ENCODE results near the gene VAV2.

Gene VAV2

GRCh38 chr9:133848471-133849109 is 143.5 kb downstream of the VAV2 start:
- DNase-seq = no peak

- no peak for DNase-seq
These were observed 145.5 kb downstream of the VAV2 start for GRCh38 chr9:133846483-133847090.

GRCh38 chr9:133845440-133845839 is 146.7 kb downstream of the VAV2 start:
- DNase-seq = no peak

GRCh38 chr9:133844881-133845410 is 147.2 kb downstream of the VAV2 start:
- no peak for DNase-seq

DNA sequence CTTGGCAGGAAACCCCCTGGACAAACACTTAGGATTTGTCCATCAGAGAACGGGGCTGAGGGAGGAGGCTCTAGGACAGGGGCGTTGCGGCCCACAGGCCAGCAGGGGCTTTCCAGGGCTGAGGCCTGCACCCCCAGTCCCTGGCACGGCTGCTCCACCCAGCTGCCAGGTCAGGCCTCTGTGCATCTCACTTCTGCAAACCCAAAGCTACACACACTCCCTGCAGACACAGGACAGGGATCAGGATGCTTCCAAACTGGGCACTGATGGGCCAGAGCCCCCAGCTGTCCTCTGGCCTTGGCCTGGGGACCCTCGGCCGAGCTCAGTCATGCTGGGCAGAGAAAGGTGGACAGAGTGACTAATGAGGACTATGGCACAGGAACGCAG is 147.7 kb downstream of the VAV2 start:
- DNase-seq = no peak

GRCh38 chr9:133843751-133844397 is 148.2 kb downstream of the VAV2 start:
- no peak for DNase-seq

DNA sequence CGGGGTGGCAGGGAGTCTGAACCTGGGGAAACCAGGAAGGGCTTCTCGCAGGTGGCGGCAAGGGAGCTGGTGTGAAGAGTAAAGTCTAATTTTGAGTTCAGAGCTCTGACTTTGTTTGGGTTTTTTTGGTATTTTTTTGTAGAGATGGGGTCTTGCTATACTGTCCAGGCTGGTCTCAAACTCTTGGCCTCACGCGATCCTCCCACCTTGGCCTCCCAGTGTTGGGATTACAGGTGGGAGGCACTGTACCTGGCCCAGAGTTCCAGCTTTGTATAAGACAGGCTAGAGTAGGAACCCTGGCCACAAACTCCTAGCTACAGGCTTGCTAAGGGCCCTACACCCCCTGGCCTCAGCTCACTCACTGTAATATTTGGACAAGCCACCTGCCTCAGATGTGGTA is 148.9 kb downstream of the VAV2 start:
- DNase-seq = no peak

DNA sequence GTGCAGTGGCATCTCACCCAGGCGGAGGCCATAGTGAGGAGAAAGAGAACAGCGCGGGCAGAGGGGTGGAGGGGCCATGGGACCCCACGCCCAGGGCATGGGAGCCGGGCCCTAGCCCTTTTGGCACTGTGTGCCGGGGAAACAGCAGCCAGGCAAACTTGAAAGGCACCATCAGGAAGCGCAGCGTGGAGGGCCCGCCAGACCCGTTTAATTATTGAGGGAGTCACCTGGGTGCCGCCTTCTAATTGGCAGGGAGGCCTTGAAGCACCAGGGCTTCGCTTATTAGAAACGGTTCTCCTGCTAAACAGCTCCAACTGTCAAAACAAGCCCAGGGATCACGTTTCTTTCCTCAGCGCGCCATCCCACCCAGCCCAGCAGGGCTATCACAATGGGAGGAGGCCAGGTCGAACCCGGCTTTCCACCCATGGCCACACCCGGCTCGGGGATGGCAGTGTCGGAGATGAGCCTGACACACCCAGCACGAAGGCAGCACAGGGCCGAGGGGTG is 149.3 kb downstream of the VAV2 start:
- peak; percentile 71 for DNase-seq

- no peak for DNase-seq
These were observed 149.9 kb downstream of the VAV2 start for GRCh38 chr9:133842174-133842573.

GRCh38 chr9:133841167-133841812 is 150.8 kb downstream of the VAV2 start:
- no peak for DNase-seq

GRCh38 chr9:133839822-133840329 is 152.2 kb downstream of the VAV2 start:
- no peak for DNase-seq

DNA sequence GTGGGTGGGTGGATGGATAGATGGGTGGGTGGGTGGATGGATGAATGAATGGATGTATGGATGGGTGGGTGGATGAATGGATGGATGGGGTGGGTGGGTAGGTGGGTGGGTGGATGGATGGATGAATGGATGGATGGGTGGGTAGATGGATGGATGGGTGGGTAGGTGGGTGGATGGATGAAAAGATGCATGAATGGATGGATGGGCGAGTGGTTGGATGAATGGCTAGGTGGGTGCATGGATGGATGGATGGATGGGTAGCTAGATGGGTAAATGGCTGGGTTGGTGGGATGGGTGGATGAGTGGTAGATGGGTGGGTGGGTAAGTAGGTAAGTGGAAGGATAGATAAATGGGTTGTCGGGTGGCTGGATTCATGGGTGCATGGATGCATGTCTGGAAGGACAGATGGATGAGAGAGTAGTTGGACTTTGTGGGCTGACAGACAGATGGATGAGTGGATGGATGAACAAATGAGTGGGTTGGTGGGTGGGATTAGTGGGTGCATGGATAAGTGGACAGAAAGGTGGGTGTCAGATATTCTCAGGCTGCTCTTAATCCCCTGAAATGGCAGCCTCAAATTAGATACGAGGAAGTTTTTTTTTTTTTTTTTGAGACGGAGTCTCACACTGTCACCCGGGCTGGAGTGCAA is 153.1 kb downstream of the VAV2 start:
- no peak for DNase-seq

DNA sequence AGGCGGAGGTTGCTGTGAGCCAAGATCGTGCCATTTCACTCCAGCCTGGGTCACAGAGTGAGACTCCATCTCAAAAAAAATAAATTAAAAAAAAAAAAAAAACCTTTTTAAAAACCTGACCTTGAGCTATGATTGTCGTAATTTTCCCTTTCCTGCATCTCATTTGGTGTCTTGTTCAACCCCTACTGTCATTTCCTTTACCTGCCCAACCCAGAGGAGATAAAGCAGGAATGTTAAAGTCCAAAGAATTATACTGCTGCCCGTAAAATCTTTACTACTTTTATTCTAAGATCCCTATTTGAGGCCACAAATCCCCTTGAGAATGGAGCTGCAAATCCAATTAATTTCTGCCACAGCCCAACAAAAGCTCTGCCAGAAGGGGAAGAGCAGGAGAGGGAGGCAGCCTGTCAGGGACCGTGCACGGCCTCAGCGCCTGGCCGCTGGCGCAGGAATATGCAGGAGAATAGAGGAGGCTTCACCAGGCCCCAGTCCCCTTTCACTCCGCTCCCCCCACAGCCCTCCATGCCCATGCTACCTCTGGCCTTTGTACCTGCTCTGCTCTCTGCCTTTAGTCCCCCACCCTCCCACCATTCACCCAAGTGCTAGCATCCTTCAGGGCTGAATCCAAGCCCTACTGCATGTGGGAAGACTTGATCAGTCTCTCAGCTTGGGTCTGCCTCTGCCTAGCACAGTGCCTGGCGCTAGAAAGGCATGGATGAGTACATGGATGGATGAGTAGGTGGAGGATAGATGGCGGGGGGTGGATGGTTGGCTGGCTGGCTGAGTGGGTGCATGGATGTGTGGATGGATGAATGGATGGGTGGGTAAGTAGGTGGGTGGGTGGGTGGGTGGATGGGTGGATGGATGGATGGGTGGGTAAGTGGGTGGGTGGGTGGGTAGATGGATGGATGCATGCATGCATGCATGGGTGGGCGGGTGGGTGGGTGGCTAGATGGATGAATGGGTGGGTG is 154.2 kb downstream of the VAV2 start:
- no peak for DNase-seq

GRCh38 chr9:133836818-133837217 is 155.3 kb downstream of the VAV2 start:
- DNase-seq = no peak

DNA sequence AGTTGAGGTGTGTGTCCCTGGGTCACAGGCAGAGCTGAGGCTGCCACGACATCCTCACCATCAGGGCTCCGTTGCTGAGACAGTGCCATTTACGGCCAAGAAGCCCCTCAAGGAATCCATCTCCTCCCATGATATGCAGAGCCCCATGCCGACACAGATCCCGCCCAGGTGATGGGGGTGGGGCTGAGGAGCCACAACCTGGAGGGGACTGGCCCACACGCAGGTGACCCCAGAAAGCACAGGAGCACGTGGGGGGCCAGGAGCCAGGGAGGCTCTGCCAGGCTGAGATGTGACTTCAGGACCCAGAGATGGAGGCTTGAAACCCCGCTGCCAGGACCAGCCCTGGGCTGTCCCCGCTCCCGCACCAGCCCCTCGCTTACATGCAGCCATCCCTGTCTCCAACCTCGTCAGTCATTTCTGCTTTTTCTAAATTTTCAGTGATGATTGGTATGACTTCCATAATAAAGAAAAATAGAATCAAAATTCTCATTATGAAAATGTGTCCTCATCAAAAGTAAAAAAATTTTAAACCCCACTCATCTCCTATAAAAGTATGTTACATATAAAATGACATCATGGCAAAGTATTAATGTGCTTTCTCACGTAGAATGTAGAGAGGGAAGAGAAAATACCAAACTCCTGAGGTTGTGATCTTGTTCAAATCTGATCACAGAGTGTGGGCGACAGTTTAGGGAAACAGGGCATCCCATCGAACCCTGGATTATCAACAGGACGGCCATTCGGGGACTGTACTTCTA is 155.9 kb downstream of the VAV2 start:
- DNase-seq = no peak

DNA sequence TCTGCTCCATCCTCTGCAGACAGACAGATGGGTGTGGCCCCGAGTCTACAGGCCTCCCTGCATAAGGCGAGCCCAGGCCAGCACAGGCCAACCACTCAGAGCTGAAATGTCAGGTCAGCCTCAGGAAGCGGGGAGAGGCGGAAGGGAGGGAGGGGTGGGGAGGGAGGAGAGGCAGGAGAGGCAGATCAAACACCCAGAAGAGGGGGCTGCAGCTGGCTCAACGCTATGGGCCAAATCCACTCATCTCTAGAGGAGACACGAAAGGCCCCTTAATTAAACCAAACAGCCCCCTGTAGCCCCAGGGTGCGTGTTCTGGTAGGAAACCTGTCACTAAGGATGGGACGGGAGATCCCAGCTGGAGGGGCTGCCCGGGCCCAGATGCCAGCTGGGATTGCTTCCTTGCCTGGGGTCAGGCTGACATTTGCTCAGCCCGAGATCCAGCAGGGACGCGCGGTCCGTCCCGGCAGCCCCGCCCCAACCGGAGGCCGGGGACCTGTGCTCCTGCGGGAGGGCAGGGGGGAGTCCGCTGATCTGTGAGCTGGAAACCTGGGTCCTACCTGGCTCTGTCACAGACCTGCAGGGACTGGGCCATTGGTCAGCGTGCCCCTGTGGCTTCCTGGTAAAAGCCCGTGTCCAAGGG is 156.7 kb downstream of the VAV2 start:
- no peak for DNase-seq

- no peak for DNase-seq
These were observed 157.8 kb downstream of the VAV2 start for GRCh38 chr9:133834080-133834976.

DNA sequence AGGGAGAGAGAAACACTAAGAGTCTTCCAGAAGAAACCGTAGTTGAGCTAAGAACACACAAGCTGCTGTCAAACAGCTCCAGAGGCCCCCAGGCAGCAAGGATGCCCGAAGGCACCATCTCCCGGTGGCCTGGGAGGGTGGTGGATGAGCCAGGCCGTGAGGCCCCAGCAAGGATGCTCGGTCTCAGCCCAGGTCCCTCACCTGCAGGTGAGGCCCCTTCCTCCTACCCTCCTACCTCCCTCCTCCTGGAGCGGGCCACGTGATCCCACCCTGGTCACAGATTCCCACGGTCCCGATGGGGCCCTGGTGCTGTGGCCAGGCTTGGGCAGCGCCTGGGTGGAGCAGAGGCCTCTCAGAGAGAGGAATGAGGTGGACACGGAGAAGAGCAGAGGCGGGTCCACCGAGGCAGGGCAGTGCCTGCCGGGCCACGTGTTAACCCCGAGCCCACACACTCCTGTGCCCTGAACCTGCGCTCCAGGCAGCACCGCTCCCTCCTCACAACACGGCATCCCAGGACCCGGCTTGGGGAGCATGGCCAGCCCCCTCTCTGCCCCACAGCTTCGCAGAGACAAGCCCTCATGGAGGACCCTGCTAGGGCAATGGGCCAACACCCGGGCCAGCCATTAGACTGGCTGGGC is 158.6 kb downstream of the VAV2 start:
- no peak for DNase-seq

- no peak for DNase-seq
These were observed 159.2 kb downstream of the VAV2 start for GRCh38 chr9:133832877-133833276.

Data from NCI-H146 (cell line).